Sigmoid colon (tissue), 7 donors: ENCODE data around the gene MEIG1. TPM values are rescaled to one million over a fixed set of nuclear protein-coding genes. Genes with fewer than 3 reads are reported as not detected.
A peak's percentile ranks its signal among the peaks of the same experiment; 100 is the strongest.

Experiments
- DNase-seq: peaks from one replicate; pipeline ENCODE4 v3.0.0-alpha.2; 2019
- H3K27ac ChIP-seq, 4 donors: fragments of 200-600 bp; sonication (generic); one replicate each; pipeline ENCODE4 v1.5.1; 2016 to 2019; ENCODE audit warnings: mild to moderate bottlenecking in 1 of 4
- H3K27me3 ChIP-seq, 3 donors: fragments of 200-600 bp; sonication (generic); one replicate each; pipeline ENCODE4 v1.5.1; 2019; ENCODE audit warnings: mild to moderate bottlenecking in 1 of 3
- H3K36me3 ChIP-seq, 4 donors: fragments of 200-600 bp; sonication (generic); one replicate each; pipeline ENCODE4 v1.5.1; 2016 to 2019
- H3K4me1 ChIP-seq, 4 donors: fragments of 200-600 bp; sonication (generic); one replicate each; pipeline ENCODE4 v1.5.1; 2017 to 2019
- H3K4me3 ChIP-seq, 4 donors: fragments of 200-600 bp; sonication (generic); one replicate each; pipeline ENCODE4 v1.5.1; 2017 to 2019; ENCODE audit warnings: mild to moderate bottlenecking in 2 of 4, moderate library complexity in 1 of 4
- H3K9me3 ChIP-seq, 4 donors: fragments of 200-600 bp in 3 of 4; sonication (generic) in 3 of 4; one replicate each; pipeline versions ENCODE4 v1.5.1 to v1.6.1; 2013 to 2019
- CTCF ChIP-seq, 4 experiments: fragments of 450-650 bp in 3 of 4; fragments of 200-600 bp in 1 of 4; IDR thresholded peaks; one replicate each; pipeline ENCODE4 v1.5.1; 2016 to 2019; ENCODE audit warnings: antibody characterized with exemption in 4 of 4, mild to moderate bottlenecking in 3 of 4, moderate library complexity in 2 of 4
- EP300 ChIP-seq, 4 donors: sonication (generic); formaldehyde crosslinking; IDR thresholded peaks; one replicate each; pipeline ENCODE4 v1.6.1; 2017; ENCODE audit warnings: antibody characterized with exemption in 4 of 4
- POLR2A ChIP-seq, 2 donors: fragments of 450-650 bp; IDR thresholded peaks; one replicate each; pipeline ENCODE4 v1.6.1; 2016; ENCODE audit warnings: antibody characterized with exemption in 2 of 2, mild to moderate bottlenecking in 2 of 2, moderate library complexity in 2 of 2
- POLR2AphosphoS5 ChIP-seq, 4 donors: sonication (generic); formaldehyde crosslinking; IDR thresholded peaks; one replicate each; pipeline ENCODE4 v1.6.1; 2017; ENCODE audit warnings: antibody characterized with exemption in 4 of 4
- WGBS, 2 donors: extraction: QIAGEN DNeasy Blood & Tissue Kit; methylation state at CpG; one replicate each; pipeline ENCODE4 v1.1.7; 2013; 5-methylcytosine and 5-hydroxymethylcytosine counted together
- intact Hi-C: fragments of 100-400 bp; cut with DNase I; formaldehyde crosslinking; loops from one replicate; pipeline ENCODE4 v1.15.1; 2023
- polyA plus RNA-seq, 3 donors: library from polyadenylated mRNA; stranded (reverse); fragments of 200-250 nt; gene quantifications; one replicate each; pipeline ENCODE4 v1.2.3, GENCODE V29; 2013
- total RNA-seq, 4 donors: library from RNA; depleted of rRNA; stranded (reverse); fragments of >200 nt; gene quantifications; one replicate each; pipeline ENCODE4 v1.1.0, GENCODE V29; 2016
- donor health status: healthy with polysubstance abuse.
- donor health status: Bipolar disorder and iron deficiency.
- donor health status: healthy.

Gene MEIG1
- total and polyA plus RNA-seq, 7 donors: 1.3 TPM; not detected in 6

GRCh38 chr10:14945108-14945507 lies 14.1 kb upstream of the MEIG1 start:
- no peaks in the 10 kb centered on the region for H3K27me3 ChIP-seq
- no peak overlapping the region for H3K27ac ChIP-seq
- intact Hi-C loops: no loop called here
- no peaks in the 10 kb centered on the region for H3K9me3 ChIP-seq
- no peak for TF ChIP-seq EP300 (IDR thresholded peaks at IDR 0.05)
- no peak for TF ChIP-seq CTCF (IDR thresholded peaks at IDR 0.05)
- no peak for TF ChIP-seq POLR2AphosphoS5 (IDR thresholded peaks at IDR 0.05)
- TF ChIP-seq POLR2A (IDR thresholded peaks at IDR 0.05): no peak
- peaks cover 0 to 61% (median 19%) of the 10 kb centered on the region in 4 donors for H3K36me3 ChIP-seq
- H3K4me1 ChIP-seq: no peaks in the 10 kb centered on the region
- H3K4me3 ChIP-seq: no peak overlapping the region
- 93 to 97% methylated on average over 5 of the region's 5 CpGs for WGBS, 2 donors
- DNase-seq: no peak

- Histone ChIP-seq H3K4me1 (peaks cover 0 to 5% (median 2%) of the 10 kb centered on the region in 4 donors), H3K4me3 (no peak overlapping the region), H3K27me3 (no peaks in the 10 kb centered on the region), H3K9me3 (no peaks in the 10 kb centered on the region), H3K27ac (no peak overlapping the region), H3K36me3 (peaks cover 0 to 50% (median 14%) of the 10 kb centered on the region in 4 donors)
- WGBS, 2 donors: 99% methylated on average over 1 of the region's 1 CpG
- no peak for DNase-seq
- intact Hi-C loops: no loop called here
- no peak for TF ChIP-seq EP300 (IDR thresholded peaks at IDR 0.05)
- no peak for TF ChIP-seq POLR2AphosphoS5 (IDR thresholded peaks at IDR 0.05)
- no peak for TF ChIP-seq CTCF (IDR thresholded peaks at IDR 0.05)
- no peak for TF ChIP-seq POLR2A (IDR thresholded peaks at IDR 0.05)
Observed at GRCh38 chr10:14947268-14947667, 11.9 kb upstream of the MEIG1 start.

GRCh38 chr10:14949291-14949690 lies 9.9 kb upstream of the MEIG1 start:
- Histone ChIP-seq H3K27ac (no peak overlapping the region), H3K9me3 (no peaks in the 10 kb centered on the region), H3K27me3 (no peaks in the 10 kb centered on the region), H3K4me1 (peaks cover 0 to 16% (median 12%) of the 10 kb centered on the region in 4 donors), H3K4me3 (no peak overlapping the region), H3K36me3 (peaks cover 0 to 33% (median 10%) of the 10 kb centered on the region in 4 donors)
- 89 to 96% methylated on average over 5 of the region's 5 CpGs for WGBS, 2 donors
- intact Hi-C loops: no loop called here
- TF ChIP-seq POLR2AphosphoS5 (IDR thresholded peaks at IDR 0.05): no peak
- TF ChIP-seq POLR2A (IDR thresholded peaks at IDR 0.05): no peak
- no peak for TF ChIP-seq EP300 (IDR thresholded peaks at IDR 0.05)
- TF ChIP-seq CTCF (IDR thresholded peaks at IDR 0.05): no peak
- no peak for DNase-seq

GRCh38 chr10:14952851-14953423 lies 6.3 kb upstream of the MEIG1 start:
- peaks cover 0 to 25% (median 19%) of the 10 kb centered on the region in 4 donors for H3K4me1 ChIP-seq
- H3K36me3 ChIP-seq: peaks cover 0 to 6% (median under 1%) of the 10 kb centered on the region in 4 donors
- H3K4me3 ChIP-seq: peak overlapping the region; percentile 56 to 79 (median 64)
- no peaks in the 10 kb centered on the region for H3K27me3 ChIP-seq
- H3K27ac ChIP-seq: peak overlapping the region; percentile 84 to 91 (median 88)
- intact Hi-C loops: loop anchor here (10.0 kb wide), 1 partner anchor 348 kb away; no protein-coding TSS in a partner anchor
- no peaks in the 10 kb centered on the region for H3K9me3 ChIP-seq
- DNase-seq: no peak
- WGBS, 2 donors: 47 to 78% methylated on average over 10 of the region's 10 CpGs
- no peak for TF ChIP-seq EP300 (IDR thresholded peaks at IDR 0.05)
- no peak for TF ChIP-seq POLR2A (IDR thresholded peaks at IDR 0.05)
- no peak for TF ChIP-seq CTCF (IDR thresholded peaks at IDR 0.05)
- no peak for TF ChIP-seq POLR2AphosphoS5 (IDR thresholded peaks at IDR 0.05)
